HUES6 (cell line): Measurements from ENCODE around the gene ARPC3.
"Not testable (repeated sequence)": the region's sequence is repeated elsewhere in the genome, so short reads cannot be mapped to it uniquely, and the experiment has no call there.

Experiments used
- H3K27ac ChIP-seq: 2 replicates; pipeline ENCODE4 v1.7.0; 2013; ENCODE audit warnings: low read depth, mild to moderate bottlenecking, low read length, inconsistent platforms
- H3K27me3 ChIP-seq: 2 replicates; pipeline ENCODE4 v1.6.1; 2013; ENCODE audit warnings: low read length; ENCODE audit not compliant: control insufficient read depth, insufficient read depth
- H3K36me3 ChIP-seq: 2 replicates; pipeline ENCODE4 v1.6.1; 2013; ENCODE audit warnings: low read length; ENCODE audit not compliant: control insufficient read depth, insufficient read depth
- H3K4me1 ChIP-seq: 2 replicates; pipeline ENCODE4 v1.6.1; 2013; ENCODE audit warnings: low read length; ENCODE audit not compliant: control insufficient read depth, insufficient read depth
- H3K4me3 ChIP-seq: 2 replicates; pipeline ENCODE4 v1.5.1; 2013; ENCODE audit warnings: low read depth, low read length
- H3K9ac ChIP-seq: one replicate; pipeline ENCODE4 v1.6.1; 2013; ENCODE audit warnings: mild to moderate bottlenecking, low read length
- H3K9me3 ChIP-seq: 2 replicates; pipeline ENCODE4 v1.6.1; 2013; ENCODE audit warnings: low read depth, low read length; ENCODE audit not compliant: control insufficient read depth, insufficient read depth

The ARPC3 gene

DNA sequence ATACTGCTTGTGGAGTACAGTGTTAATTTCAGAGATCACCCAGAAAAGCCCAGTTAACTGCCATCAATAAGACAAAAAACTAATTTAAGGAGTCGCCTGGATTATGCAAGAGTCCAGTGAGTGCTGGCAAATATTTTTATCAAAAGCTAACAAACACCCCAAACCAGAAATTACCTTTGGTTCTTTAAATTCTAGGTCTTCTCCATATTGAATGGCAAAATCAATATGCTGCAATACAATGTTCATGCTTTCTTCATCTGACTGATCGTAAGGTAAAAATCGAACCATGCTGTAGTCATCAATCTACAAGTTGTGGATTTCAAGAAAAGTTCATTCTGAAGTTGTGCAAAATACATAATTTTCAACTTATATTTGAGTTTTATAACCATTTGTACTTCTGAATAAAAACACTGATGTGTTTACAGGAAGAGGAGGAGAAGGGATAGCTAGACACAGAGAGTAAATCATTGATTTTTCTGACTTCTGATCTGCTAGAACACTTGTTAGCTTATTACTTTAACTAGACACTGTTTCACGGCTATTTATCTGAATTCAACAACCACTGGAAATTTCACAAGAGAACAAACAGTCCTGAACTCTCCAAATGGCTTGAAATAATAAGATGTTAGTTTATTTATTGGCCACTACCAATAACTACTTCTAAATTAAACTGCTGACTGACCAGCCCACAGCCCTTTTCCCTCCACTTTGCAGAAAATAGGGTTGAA is 3.6 kb upstream of the ARPC3 start:
- no peak overlapping the region for H3K4me3 ChIP-seq
- no peaks in the 10 kb centered on the region for H3K27me3 ChIP-seq
- H3K9me3 ChIP-seq, result no peaks in the 10 kb centered on the region
- H3K27ac ChIP-seq, result no peak overlapping the region
- no peaks in the 10 kb centered on the region for H3K4me1 ChIP-seq
- H3K9ac ChIP-seq, result no peak overlapping the region
- peaks cover 57% of the 10 kb centered on the region for H3K36me3 ChIP-seq

DNA sequence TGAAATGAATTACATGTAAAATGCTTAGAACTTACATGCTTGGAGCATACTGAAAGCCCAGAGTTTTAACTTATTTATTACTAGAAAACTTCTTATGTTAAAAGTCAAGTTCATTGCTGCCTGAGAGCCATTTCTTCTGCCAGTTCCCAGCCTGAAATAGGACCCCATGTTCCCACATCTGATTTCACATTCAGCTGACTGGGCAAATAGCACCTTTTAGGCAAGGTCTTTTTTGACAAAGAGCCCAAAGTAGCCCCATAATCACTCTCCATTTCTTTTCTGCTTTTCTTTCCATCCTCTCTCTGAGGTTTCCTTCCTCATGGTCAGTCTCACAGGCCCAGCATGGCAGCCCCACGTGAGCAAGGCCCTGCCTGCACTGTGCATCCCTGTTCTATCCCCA is 1.1 kb upstream of the ARPC3 start:
- Histone ChIP-seq H3K27ac (no peak overlapping the region), H3K27me3 (no peaks in the 10 kb centered on the region), H3K9ac (no peak overlapping the region), H3K4me1 (no peaks in the 10 kb centered on the region), H3K4me3 (no peak overlapping the region), H3K36me3 (peaks cover 49% of the 10 kb centered on the region), H3K9me3 (no peaks in the 10 kb centered on the region)

DNA sequence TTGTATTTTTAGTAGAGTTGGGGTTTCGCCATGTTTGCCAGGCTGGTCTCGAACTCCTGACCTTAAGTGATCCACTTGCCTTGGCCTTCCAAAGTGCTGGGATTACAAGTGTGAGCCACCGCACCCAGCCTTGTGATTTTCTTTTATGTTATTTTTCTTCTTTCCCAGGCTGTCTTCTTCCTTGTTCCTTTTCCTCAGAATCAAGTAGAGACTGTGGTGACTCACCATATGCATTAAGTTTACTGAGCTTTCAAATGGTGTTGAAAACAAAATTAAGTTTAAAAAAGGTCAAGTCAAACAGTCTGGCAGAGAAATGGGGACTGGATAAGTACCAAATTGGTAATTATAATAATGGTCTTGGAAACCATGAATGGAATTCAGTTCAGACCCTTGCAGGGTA is 5.7 kb downstream of the ARPC3 start:
- no peak overlapping the region for H3K9ac ChIP-seq
- no peaks in the 10 kb centered on the region for H3K27me3 ChIP-seq
- no peak overlapping the region for H3K4me3 ChIP-seq
- H3K9me3 ChIP-seq, result no peaks in the 10 kb centered on the region
- no peaks in the 10 kb centered on the region for H3K4me1 ChIP-seq
- peaks cover 57% of the 10 kb centered on the region for H3K36me3 ChIP-seq
- H3K27ac ChIP-seq, result no peak overlapping the region

DNA sequence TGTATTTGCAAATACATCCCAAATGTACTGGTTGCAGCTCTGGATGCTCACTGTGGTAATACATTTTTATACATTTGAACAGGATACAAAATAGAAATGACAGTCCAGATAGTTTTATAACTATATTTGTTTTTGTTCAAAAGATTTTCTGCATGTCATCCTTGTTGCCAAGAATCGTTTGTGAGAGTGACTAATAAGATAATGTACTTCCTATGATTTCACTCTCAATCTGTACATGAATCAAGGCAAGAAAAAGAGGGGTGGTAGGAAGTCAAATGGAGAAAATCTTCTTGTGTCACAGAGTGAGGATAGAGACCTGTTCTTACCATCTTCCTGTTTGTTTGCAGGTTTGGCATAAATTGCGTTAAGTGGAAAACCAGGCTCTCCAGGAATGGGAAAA is 13.9 kb downstream of the ARPC3 start:
- Histone ChIP-seq H3K27ac (no peak overlapping the region), H3K27me3 (no peaks in the 10 kb centered on the region), H3K9ac (no peak overlapping the region), H3K4me3 (no peak overlapping the region), H3K9me3 (no peaks in the 10 kb centered on the region), H3K36me3 (peaks cover 56% of the 10 kb centered on the region), H3K4me1 (no peaks in the 10 kb centered on the region)

DNA sequence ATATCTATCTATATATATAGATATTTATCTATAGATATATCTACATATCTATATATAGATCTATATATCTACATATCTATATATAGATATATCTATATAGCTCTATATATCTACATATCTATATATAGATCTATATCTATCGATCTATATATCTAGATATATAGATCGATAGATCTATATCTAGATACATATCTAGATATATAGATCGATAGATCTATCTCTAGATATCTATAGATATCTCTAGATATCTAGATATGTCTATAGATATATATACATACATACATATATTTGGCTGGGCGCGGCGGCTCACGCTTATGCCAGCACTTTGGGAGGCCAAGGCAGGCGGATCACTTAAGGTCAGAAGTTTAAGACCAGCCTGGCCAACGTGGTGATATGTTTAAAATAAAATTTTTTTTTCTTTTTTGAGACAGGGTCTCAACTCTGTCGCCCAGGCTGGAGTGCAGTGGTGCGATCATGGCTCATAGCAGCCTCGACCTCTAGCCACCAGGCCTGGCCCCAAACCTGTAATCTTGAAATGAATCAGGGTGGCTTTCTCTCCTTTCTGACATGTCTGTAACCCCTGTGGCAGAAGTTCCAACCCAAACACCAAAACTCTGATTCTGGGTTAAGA is 18.1 kb downstream of the ARPC3 start:
- no peaks in the 10 kb centered on the region for H3K9me3 ChIP-seq
- no peak overlapping the region for H3K9ac ChIP-seq
- no peak overlapping the region for H3K4me3 ChIP-seq
- H3K4me1 ChIP-seq, result no peaks in the 10 kb centered on the region
- H3K27me3 ChIP-seq, result no peaks in the 10 kb centered on the region
- peaks cover 25% of the 10 kb centered on the region for H3K36me3 ChIP-seq
- H3K27ac ChIP-seq, result no peak overlapping the region

DNA sequence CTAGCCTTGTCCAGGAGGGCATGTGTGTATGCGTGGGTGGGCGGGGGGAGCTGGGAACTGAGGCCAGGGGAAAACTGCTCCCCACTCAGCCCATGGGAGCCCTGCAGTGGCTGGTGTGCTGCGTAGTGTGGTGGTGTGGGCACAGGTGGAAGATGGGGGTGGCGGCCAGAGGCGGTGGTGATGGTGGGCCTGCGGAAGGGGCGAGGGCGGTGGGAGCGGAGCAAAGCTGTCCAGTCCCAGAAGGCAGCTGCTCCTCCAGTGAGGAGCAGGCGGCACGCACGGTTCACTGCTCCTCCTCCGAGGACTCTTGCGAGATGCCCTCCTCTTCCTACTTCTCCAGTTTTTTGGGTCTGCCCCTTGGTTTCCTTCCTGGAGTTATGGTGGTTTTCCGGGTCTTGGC is 20.5 kb downstream of the ARPC3 start:
- not testable (repeated sequence) for H3K9me3 ChIP-seq, H3K36me3 ChIP-seq, H3K27ac ChIP-seq, H3K4me3 ChIP-seq, H3K4me1 ChIP-seq, H3K27me3 ChIP-seq, H3K9ac ChIP-seq

DNA sequence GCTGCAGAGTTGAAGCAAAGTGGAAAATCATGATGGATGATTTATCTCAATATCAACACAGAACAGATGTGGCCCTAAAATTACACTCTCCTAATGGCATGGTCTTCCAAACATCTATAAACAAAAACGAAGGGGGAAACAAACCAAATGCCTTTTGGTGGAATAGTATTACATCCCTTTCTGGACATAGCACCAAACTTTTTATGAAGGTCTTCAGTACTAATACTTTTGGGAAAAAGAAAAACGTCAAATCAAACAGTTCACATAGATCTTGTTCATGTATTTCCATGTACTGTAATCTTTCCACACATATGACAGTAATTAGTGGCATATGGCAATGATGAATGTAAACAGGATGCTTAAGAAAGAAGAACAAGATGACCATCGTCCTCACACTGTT is 23.7 kb downstream of the ARPC3 start:
- no peaks in the 10 kb centered on the region for H3K36me3 ChIP-seq
- no peaks in the 10 kb centered on the region for H3K9me3 ChIP-seq
- no peak overlapping the region for H3K27ac ChIP-seq
- no peaks in the 10 kb centered on the region for H3K27me3 ChIP-seq
- H3K4me1 ChIP-seq, result peaks cover 5% of the 10 kb centered on the region; the same call in 1 of the 2 replicates
- no peak overlapping the region for H3K4me3 ChIP-seq
- no peak overlapping the region for H3K9ac ChIP-seq

DNA sequence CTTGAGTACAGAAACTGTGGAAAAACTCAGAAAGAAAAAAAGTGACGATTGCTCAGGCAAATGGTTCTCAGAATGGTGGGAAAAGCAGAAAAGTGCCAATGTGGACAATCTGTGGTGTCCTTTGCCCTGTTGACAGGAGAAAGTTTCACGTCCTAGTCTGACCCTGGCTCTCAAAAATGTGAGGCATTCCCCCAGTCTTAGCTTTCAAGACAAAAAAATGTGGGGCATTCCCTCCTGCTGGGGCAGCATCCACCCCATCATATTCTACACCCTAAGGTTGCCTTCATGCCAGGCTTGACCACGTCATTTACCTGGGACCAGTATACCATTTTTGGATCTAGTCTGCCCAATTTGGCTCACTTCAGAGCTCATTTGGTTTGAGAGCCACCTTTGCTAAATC is 25.9 kb downstream of the ARPC3 start:
- no peak overlapping the region for H3K27ac ChIP-seq
- H3K4me3 ChIP-seq, result no peak overlapping the region
- no peaks in the 10 kb centered on the region for H3K9me3 ChIP-seq
- H3K9ac ChIP-seq, result no peak overlapping the region
- no peaks in the 10 kb centered on the region for H3K36me3 ChIP-seq
- no peaks in the 10 kb centered on the region for H3K27me3 ChIP-seq
- peaks cover 5% of the 10 kb centered on the region; the same call in 1 of the 2 replicates for H3K4me1 ChIP-seq

DNA sequence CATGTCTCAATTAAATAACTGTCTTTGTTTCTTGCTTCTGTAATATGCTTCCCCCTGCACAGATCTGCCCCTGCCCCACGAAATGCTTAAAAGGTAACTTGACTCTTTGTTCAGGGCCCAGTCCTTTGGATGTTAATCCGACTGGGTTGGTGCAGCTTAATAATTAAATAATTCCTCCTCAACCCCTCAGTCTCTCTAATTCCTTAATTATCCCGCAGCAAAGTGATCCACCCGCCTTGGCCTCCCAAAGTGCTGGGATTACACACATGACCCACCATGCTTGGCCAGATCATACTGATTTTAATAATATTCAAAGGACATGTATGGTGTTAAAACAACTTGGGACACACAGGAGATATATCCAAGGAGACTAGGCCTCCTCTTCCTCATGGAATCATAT is 28.4 kb downstream of the ARPC3 start:
- Histone ChIP-seq H3K9ac (no peak overlapping the region), H3K9me3 (no peaks in the 10 kb centered on the region), H3K36me3 (no peaks in the 10 kb centered on the region), H3K27ac (no peak overlapping the region), H3K4me1 (peaks cover 5% of the 10 kb centered on the region; the same call in 1 of the 2 replicates), H3K27me3 (no peaks in the 10 kb centered on the region), H3K4me3 (no peak overlapping the region)

DNA sequence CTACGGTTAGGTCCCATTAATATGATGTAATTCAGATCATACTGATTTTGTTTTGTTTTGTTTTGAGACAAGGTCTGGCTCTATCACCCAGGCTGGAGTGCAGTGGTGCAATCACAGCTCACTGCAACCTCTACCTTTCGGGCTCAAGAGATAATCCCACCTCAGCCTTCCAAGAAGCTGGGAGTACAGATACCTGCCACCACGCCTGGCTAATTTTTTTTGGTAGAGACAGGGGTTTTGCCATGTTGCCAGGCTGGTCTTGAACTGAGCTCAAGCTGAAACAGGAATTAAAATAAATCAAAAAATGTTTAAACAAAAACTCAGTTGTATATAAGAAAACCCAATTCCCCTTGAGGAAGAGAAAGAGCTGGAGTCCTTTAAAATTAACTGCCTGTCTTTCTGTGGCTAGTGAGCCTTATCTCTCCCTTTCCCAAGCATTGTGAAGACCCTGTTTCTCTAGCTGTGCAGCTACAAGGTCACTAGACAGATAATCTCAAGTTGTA is 28.9 kb downstream of the ARPC3 start:
- Histone ChIP-seq H3K9me3 (no peaks in the 10 kb centered on the region), H3K9ac (no peak overlapping the region), H3K36me3 (no peaks in the 10 kb centered on the region), H3K4me1 (peaks cover 5% of the 10 kb centered on the region; the same call in 1 of the 2 replicates), H3K4me3 (no peak overlapping the region), H3K27me3 (no peaks in the 10 kb centered on the region), H3K27ac (no peak overlapping the region)

DNA sequence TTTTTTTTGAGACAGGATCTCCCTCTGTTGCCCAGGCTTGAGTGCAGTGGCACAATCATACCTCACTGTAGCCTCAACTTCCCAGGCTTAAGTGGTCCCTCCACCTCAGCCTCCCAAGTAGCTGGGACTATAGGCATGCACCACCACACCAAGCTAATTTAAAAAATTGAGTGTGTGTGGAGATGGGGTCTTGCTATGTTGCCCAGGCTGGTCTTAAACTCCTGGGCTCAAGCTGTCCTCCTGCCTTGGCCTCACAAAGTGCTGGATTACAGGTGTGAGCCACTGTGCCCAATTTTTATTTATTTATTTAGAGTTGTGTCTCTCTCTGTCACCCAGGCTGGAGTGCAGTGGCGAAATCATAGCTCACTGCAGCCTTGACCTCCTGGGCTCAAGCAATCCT is 29.5 kb downstream of the ARPC3 start:
- H3K4me3 ChIP-seq, H3K9ac ChIP-seq, H3K27ac ChIP-seq, H3K36me3 ChIP-seq, H3K9me3 ChIP-seq, H3K4me1 ChIP-seq, H3K27me3 ChIP-seq: not testable (repeated sequence)
